ENCODE results near the gene SORCS2.

The SORCS2 gene

DNA sequence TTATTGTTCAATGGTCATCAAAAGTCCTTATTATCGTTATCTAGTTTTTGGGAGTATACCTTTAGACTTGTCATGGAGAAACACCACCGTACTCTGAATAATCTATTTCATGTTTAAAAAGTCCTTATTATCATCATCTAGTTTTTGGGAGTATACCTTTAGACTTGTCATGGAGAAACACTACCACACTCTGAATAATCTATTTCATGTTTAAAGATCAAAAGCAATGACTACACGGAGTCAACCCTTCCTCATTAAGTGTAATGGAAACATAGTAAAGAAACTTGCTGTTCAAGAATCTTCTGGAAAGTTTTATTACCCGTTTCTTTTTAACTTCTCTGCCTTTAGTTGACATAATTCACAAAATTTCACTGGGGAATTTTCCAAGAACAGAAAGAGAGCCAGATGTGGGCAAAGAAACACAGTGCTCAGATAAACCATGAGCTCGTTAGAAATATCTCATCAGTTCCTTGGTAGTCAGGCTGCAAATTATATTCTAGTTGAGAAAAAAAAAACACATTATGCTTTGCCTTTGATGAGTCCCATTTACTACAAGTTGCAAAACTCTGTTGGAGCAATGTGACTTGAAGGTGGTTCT lies 588.5 kb downstream of the SORCS2 start:
- H3K4me3 ChIP-seq (ENCODE audit: low read depth, low read length), result no peak overlapping the region
- TF ChIP-seq, protein P1, sequence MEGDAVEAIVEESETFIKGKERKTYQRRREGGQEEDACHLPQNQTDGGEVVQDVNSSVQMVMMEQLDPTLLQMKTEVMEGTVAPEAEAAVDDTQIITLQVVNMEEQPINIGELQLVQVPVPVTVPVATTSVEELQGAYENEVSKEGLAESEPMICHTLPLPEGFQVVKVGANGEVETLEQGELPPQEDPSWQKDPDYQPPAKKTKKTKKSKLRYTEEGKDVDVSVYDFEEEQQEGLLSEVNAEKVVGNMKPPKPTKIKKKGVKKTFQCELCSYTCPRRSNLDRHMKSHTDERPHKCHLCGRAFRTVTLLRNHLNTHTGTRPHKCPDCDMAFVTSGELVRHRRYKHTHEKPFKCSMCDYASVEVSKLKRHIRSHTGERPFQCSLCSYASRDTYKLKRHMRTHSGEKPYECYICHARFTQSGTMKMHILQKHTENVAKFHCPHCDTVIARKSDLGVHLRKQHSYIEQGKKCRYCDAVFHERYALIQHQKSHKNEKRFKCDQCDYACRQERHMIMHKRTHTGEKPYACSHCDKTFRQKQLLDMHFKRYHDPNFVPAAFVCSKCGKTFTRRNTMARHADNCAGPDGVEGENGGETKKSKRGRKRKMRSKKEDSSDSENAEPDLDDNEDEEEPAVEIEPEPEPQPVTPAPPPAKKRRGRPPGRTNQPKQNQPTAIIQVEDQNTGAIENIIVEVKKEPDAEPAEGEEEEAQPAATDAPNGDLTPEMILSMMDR (IDR thresholded peaks at IDR 0.05; ENCODE audit: insufficient read depth, low read length, missing control alignments), result no peak
- POLR2A ChIA-PET, result no interaction called here
- no peak for DNase-seq (ENCODE audit: low read depth, low spot score)
- CTCF ChIA-PET, result interaction anchor here (0.6 to 2.5 kb wide), 7 partner anchors 10 to 207 kb away, joined by 3 to 13 read pairs (median 8); partner anchors contain the start of gene AFAP1

DNA sequence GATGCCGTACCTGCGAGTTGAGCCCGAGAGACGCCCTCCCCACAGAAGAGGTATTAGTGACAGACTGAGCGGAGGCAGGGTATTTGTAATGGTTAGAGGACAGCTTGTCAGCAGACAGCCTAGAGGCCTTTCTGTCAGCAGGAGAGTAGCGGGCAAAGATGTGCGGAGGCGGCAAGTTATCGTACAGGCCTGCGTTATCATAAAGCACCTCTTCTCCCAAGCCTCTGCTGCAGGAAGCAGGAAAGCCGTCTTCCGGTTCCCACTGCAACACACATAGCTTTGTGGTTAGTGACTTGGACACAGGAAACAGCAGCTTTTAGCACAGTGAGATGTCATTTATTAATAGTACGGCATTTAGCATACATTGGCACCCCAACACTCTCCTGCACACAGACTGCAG lies 589.0 kb downstream of the SORCS2 start:
- ChIA-PET CTCF (interaction anchor here (0.6 to 0.8 kb wide), 2 partner anchors 10 to 158 kb away, joined by 3 read pairs; partner anchors contain the start of gene AFAP1), POLR2A (no interaction called here)
- DNase-seq (ENCODE audit: low read depth, low spot score), result no peak
- TF ChIP-seq, protein P1 (IDR thresholded peaks at IDR 0.05; ENCODE audit: insufficient read depth, low read length, missing control alignments), result no peak
- no peak overlapping the region for H3K4me3 ChIP-seq (ENCODE audit: low read depth, low read length)

DNA sequence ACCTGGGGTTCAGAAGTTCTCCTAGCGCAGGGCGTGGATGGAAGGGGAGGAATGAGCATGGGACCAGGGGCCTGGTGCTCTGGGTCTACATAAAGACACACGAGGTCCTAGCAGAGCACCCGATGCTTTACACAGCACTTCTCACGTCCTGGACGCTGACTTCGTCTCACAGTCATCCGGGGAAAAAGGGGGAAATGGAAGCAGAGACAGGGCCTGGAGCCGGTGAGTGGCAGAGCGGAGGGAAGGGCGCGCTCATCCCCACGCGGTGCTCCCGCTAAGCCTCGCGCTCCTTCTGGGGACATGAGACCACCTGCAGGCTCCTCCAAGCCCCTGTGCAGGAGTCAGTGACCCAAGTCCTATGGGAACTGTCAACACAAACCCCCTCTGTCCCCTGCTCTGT lies 589.7 kb downstream of the SORCS2 start:
- no peak overlapping the region for H3K4me3 ChIP-seq (ENCODE audit: low read depth, low read length)
- CTCF ChIA-PET, result interaction anchor here (0.8 to 1.6 kb wide), 3 partner anchors 9 to 13 kb away, joined by 3 read pairs; no protein-coding TSS in a partner anchor
- TF ChIP-seq, protein P1 (IDR thresholded peaks at IDR 0.05; ENCODE audit: insufficient read depth, low read length, missing control alignments), result no peak
- POLR2A ChIA-PET, result no interaction called here
- DNase-seq (ENCODE audit: low read depth, low spot score), result no peak

DNA sequence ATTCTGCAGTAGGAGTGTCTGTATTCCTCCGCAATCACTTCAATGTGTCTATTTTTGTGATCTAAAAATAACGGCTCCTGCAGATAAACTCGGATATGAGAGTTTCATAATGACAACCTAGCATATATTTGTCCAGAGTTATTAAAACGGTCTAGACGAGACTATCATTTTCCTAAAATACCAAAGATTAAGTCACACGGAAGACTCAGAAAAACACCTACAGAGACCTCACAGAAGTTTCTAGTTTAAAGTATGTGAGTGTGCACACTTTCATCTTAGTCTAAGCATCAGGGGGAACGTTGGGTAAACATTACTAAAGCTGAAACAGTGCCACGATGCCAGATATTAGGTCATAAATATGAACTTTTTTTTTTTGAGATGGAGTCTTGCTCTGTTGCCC lies 590.4 kb downstream of the SORCS2 start:
- TF ChIP-seq, protein P1 (IDR thresholded peaks at IDR 0.05; ENCODE audit: insufficient read depth, low read length, missing control alignments), result no peak
- DNase-seq (ENCODE audit: low read depth, low spot score), result no peak
- POLR2A ChIA-PET, result no interaction called here
- H3K4me3 ChIP-seq (ENCODE audit: low read depth, low read length), result no peak overlapping the region
- CTCF ChIA-PET, result interaction anchor here (1.0 to 1.6 kb wide), 4 partner anchors 12 to 155 kb away, joined by 3 to 4 read pairs (median 4); no protein-coding TSS in a partner anchor

DNA sequence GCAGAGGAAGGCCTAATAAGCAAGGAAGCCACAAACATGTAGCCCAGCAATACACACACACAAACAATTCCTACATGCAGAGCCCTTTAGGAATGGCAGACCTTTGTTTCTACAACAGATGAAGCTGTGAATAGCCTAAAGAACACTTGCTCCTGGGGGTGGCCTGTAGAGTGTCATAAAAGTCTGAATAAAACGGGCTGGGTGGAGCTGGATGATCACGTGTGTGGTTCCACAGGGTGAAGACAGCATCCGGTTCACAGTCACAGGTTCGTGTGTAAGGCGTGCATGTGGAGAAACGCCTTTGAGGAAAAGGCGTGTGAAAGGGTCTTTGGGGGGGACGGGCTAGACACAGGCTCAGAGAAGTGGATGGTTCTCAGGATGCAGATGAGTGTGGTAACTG lies 591.2 kb downstream of the SORCS2 start:
- POLR2A ChIA-PET, result no interaction called here
- CTCF ChIA-PET, result interaction anchor here (1.0 to 1.6 kb wide), 4 partner anchors 11 to 155 kb away, joined by 3 to 6 read pairs (median 4); no protein-coding TSS in a partner anchor
- no peak for DNase-seq (ENCODE audit: low read depth, low spot score)
- TF ChIP-seq, protein P1 (IDR thresholded peaks at IDR 0.05; ENCODE audit: insufficient read depth, low read length, missing control alignments), result no peak
- no peak overlapping the region for H3K4me3 ChIP-seq (ENCODE audit: low read depth, low read length)

DNA sequence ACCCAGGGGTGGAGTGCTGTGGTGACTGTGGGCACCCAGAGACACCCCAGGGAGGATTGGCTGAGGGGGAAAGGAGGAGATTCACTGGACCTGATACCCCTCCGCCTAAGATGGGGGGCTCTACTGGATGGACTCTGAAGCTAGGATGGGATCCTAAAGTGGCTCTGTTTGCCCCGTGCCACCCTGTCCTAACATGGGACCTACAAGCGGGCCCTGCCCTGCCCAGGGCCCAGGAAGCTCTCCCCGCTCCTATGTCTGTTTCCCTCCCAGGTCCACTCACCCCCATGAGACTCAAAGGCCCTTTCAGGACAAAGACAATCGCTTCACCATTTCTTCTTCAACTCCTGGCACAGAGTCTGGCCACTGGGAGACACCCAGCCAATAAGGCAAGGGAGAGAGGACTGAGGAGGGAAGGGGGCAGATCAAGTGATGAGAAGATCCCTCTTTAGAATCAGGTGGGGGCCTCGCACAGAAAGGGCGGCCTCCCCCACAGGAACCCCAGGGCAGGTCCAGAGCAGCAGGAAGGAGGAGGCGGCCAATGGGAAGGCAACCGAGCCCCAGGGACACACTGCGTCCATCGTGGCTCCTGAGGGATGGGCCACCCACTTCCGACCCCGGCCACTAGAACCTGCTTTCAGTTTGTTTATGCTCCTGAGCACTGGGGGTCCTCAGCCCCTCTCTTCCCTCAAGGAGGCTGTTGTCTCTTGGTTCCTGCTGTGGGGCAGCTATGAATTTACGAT lies 592.0 kb downstream of the SORCS2 start:
- no peak for DNase-seq (ENCODE audit: low read depth, low spot score)
- TF ChIP-seq, protein P1 (IDR thresholded peaks at IDR 0.05; ENCODE audit: insufficient read depth, low read length, missing control alignments), result no peak
- CTCF ChIA-PET, result interaction anchor here (1.6 kb wide), 1 partner anchor 16 kb away, joined by 6 read pairs; no protein-coding TSS in a partner anchor
- no peak overlapping the region for H3K4me3 ChIP-seq (ENCODE audit: low read depth, low read length)
- POLR2A ChIA-PET, result no interaction called here
